Small intestine (tissue), 7 donors: ENCODE data around the gene DDX20. TPM values are rescaled to one million over a fixed set of nuclear protein-coding genes. Genes with fewer than 3 reads are reported as not detected.
A peak's percentile ranks its signal among the peaks of the same experiment; 100 is the strongest.

ENCODE experiments used
- DNase-seq, 2 donors: peaks; one replicate each; pipeline versions ENCODE4 v3.0.0 to v3.0.0-alpha.2; 2013
- FAIRE-seq: peaks from 2 replicates; lab custom pipeline; 2012; peaks lifted over from hg19 to GRCh38; lab: Jason Lieb, UNC
- H3K27ac ChIP-seq, 3 donors: one replicate each; pipeline ENCODE4 v1.5.1; 2013; ENCODE audit warnings: low read length in 2 of 3, mild to moderate bottlenecking in 2 of 3, control low read depth in 1 of 3, inconsistent platforms in 1 of 3, low read depth in 1 of 3, moderate library complexity in 1 of 3
- H3K27me3 ChIP-seq, 3 donors: one replicate each; pipeline ENCODE4 v1.6.1; 2013; ENCODE audit warnings: low read length in 3 of 3, inconsistent platforms in 1 of 3; ENCODE audit not compliant: control insufficient read depth in 3 of 3, insufficient read depth in 3 of 3
- H3K36me3 ChIP-seq, 3 donors: one replicate each; pipeline ENCODE4 v1.6.1; 2013; ENCODE audit warnings: low read length in 3 of 3, inconsistent platforms in 1 of 3, low read depth in 1 of 3, mild to moderate bottlenecking in 1 of 3, moderate library complexity in 1 of 3; ENCODE audit not compliant: control insufficient read depth in 3 of 3, insufficient read depth in 2 of 3
- H3K4me1 ChIP-seq, 3 donors: one replicate each; pipeline ENCODE4 v1.6.1; 2013; ENCODE audit warnings: low read length in 2 of 3, inconsistent platforms in 1 of 3, low read depth in 1 of 3, mild to moderate bottlenecking in 1 of 3, moderate library complexity in 1 of 3; ENCODE audit not compliant: control insufficient read depth in 3 of 3, insufficient read depth in 2 of 3
- H3K4me3 ChIP-seq, 3 donors: one replicate each; pipeline ENCODE4 v1.5.1; 2013; ENCODE audit warnings: low read length in 3 of 3, control low read depth in 1 of 3, inconsistent platforms in 1 of 3, low read depth in 1 of 3, mild to moderate bottlenecking in 1 of 3, moderate library complexity in 1 of 3
- H3K9me3 ChIP-seq, 2 donors: one replicate each; pipeline ENCODE4 v1.6.1; 2013; ENCODE audit warnings: low read depth in 1 of 2, low read length in 1 of 2; ENCODE audit not compliant: control insufficient read depth in 2 of 2, insufficient read depth in 1 of 2
- WGBS, 3 donors: extraction: QIAGEN DNeasy Blood & Tissue Kit; methylation state at CpG; one replicate each; pipeline ENCODE4 v1.1.7; 2013; 5-methylcytosine and 5-hydroxymethylcytosine counted together
- polyA plus RNA-seq, 4 donors: library from polyadenylated mRNA; stranded (reverse) in 3 of 4; unstranded in 1 of 4; fragments of 200-250 nt in 3 of 4; fragments of 120-200 nt in 1 of 4; gene quantifications; one replicate each; pipeline versions ENCODE4 v1.2.1 to v1.2.3, GENCODE V29; 2013
- donor health status: healthy with polysubstance abuse.
- donor health status: control.
- donor health status: control.
- donor health status: Bipolar disorder and iron deficiency.
- donor health status: healthy.

DDX20 gene
- polyA plus RNA-seq, 4 donors: 3.0 to 12.5 (median 4.9) TPM

DNA sequence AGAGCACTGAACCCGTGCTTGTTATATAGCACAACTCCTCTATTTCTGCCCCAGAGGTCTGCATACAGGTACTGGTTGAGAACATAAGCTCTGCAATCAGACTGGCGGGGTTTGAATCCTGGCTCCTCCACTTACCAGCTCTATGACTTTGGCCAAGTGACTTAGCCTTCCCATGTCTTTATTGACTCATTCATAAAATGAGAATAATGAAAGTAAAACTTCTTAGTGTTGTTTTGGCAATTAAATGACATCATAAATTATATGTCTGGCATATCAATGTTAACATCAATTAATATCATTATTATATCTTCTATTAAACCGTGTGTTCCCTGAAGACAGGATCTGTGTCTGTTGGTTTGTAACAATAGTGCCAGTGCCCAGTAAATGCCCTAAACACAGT lies 20.8 kb upstream of the DDX20 start:
- Histone ChIP-seq H3K27me3 (peaks cover 0 to 8% (median 0%) of the 10 kb centered on the region in 3 donors), H3K4me3 (no peak overlapping the region), H3K27ac (no peak overlapping the region), H3K36me3 (peaks cover 0 to 6% (median 0%) of the 10 kb centered on the region in 3 donors), H3K4me1 (peaks cover 0 to 25% (median 4%) of the 10 kb centered on the region in 3 donors), H3K9me3 (no peaks in the 10 kb centered on the region)
- DNase-seq (no peak), FAIRE-seq (no peak)
- 66 to 76% (median 74%) methylated on average over 3 of the region's 3 CpGs for WGBS, 3 donors

- no peaks in the 10 kb centered on the region for H3K9me3 ChIP-seq
- peaks cover 0 to 6% (median 0%) of the 10 kb centered on the region in 3 donors for H3K36me3 ChIP-seq
- 88 to 93% (median 93%) methylated on average over 4 of the region's 4 CpGs for WGBS, 3 donors
- H3K4me3 ChIP-seq: no peak overlapping the region
- H3K27ac ChIP-seq: no peak overlapping the region
- H3K4me1 ChIP-seq: peaks cover 0 to 28% (median 4%) of the 10 kb centered on the region in 3 donors
- H3K27me3 ChIP-seq: peaks cover 0 to 13% (median 0%) of the 10 kb centered on the region in 3 donors
- no peak for DNase-seq
- no peak for FAIRE-seq
Measured at GRCh38 chr1:111735321-111735720, 20.4 kb upstream of the DDX20 start.

DNA sequence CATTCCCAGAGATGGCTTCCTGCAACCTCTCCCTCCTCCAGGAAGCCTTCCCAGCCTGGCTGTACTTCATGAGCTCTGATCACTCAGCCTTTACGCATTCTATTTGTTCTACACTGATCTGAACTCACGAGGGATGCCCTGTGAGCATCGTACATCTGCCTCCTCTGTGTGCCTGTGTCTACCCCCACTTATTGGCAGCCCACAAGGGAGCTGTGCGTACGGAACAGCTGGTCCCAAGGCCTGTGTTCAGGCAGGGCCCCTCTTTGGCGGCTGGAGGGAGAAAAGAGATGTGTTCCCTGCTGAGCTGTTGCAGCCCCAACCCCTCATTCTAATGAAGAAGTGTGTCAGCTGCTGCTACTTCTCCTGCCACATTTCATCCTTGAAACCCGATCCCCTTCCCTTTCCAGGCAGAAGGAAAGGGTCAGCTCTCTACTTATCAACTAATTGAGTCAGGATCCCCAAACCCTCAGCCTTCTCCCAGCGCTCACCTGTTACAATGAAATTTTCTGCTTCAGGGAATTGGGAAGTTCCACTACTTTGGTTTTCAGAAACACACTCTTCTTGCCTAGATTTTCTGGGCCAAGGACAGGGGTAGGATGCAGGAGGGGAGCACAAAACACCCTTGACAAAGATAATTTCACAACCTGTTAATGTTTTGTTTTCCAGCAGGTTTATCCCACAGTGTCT lies 19.7 kb upstream of the DDX20 start:
- no peak for DNase-seq
- peaks cover 0 to 31% (median 4%) of the 10 kb centered on the region in 3 donors for H3K4me1 ChIP-seq
- WGBS, 3 donors: 85 to 90% (median 89%) methylated on average over 8 of the region's 8 CpGs
- H3K27me3 ChIP-seq: peaks cover 0 to 19% (median 0%) of the 10 kb centered on the region in 3 donors
- H3K9me3 ChIP-seq: no peaks in the 10 kb centered on the region
- no peak for FAIRE-seq
- no peak overlapping the region for H3K4me3 ChIP-seq
- H3K36me3 ChIP-seq: peaks cover 0 to 6% (median 0%) of the 10 kb centered on the region in 3 donors
- H3K27ac ChIP-seq: no peak overlapping the region

DNA sequence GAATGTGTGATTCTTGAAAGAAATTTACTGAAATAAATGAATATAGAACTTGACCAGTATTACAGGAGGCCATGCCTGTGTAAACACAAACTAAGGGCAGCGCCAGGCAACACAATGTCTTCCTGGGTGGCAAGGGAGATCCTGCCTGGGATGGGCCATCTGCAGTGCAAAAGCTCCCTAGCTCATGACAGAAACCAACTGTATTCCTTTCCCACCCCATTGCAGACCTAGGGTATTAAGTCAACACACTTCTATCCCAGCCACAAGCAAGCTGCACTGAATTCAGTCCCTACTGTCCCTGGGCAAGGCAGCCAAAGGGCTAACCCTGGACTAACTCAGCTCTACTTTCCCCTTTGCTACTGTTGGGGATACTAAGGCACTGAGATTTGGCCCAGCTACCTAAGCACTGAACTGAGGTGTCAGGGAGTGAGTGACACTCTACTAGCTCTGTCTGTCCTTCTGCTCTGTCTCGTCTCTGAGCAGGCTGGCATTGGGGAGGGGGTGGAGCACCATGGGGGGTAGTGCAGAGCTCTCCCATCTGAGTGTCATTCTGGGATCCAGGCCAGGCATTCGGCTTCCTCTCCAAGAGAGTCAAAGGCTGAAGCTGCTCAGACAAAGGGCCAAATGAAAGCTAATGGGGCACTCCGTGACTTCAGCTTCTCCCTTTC lies 19.0 kb upstream of the DDX20 start:
- H3K9me3 ChIP-seq: no peaks in the 10 kb centered on the region
- DNase-seq (no peak), FAIRE-seq (no peak)
- peaks cover 0 to 6% (median 0%) of the 10 kb centered on the region in 3 donors for H3K36me3 ChIP-seq
- H3K27ac ChIP-seq: no peak overlapping the region
- peaks cover 0 to 25% (median 0%) of the 10 kb centered on the region in 3 donors for H3K27me3 ChIP-seq
- H3K4me1 ChIP-seq: peaks cover 0 to 31% (median 4%) of the 10 kb centered on the region in 3 donors
- 62 to 76% (median 69%) methylated on average over 4 of the region's 4 CpGs for WGBS, 3 donors
- H3K4me3 ChIP-seq: peak overlapping the region in 1 of 3 donors; percentile 11

- H3K4me1 ChIP-seq: peaks cover 0 to 31% (median 4%) of the 10 kb centered on the region in 3 donors
- peak overlapping the region in 2 of 3 donors; percentile 36 to 81 for H3K27ac ChIP-seq
- H3K9me3 ChIP-seq: no peaks in the 10 kb centered on the region
- peak overlapping the region in 1 of 3 donors; percentile 63 for H3K4me3 ChIP-seq
- 54 to 63% (median 55%) methylated on average over 8 of the region's 8 CpGs for WGBS, 3 donors
- peaks cover 0 to 2% (median 0%) of the 10 kb centered on the region in 3 donors for H3K36me3 ChIP-seq
- H3K27me3 ChIP-seq: peaks cover 0 to 25% (median 0%) of the 10 kb centered on the region in 3 donors
- DNase-seq (peak in 1 of 2 donors; percentile 50), FAIRE-seq (no peak)
Measured at GRCh38 chr1:111737216-111738132, 18.2 kb upstream of the DDX20 start.

DNA sequence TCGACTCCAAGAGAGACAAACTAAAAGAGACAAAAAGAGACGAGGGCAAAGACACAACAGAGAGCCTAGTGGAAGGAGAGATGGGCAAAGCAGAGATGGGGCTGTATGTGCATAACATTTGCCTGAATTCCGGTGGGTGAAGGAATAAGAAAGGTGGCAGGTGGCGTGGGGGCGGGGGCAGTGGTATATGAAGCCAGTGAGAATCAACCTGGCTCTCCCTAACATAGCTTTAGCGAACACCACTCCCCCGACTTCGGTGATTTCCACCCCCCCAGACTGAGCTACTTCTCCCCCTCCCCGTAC lies 17.6 kb upstream of the DDX20 start:
- DNase-seq (no peak), FAIRE-seq (no peak)
- Histone ChIP-seq H3K4me3 (peak overlapping the region; percentile 52 to 63 (median 58)), H3K27ac (peak overlapping the region in 2 of 3 donors; percentile 76 to 81), H3K27me3 (peaks cover 0 to 28% (median 0%) of the 10 kb centered on the region in 3 donors), H3K36me3 (peaks cover 0 to 2% (median 0%) of the 10 kb centered on the region in 3 donors), H3K9me3 (no peaks in the 10 kb centered on the region), H3K4me1 (peaks cover 0 to 30% (median 4%) of the 10 kb centered on the region in 3 donors)
- 9 to 24% (median 18%) methylated on average over 9 of the region's 9 CpGs for WGBS, 3 donors

DNA sequence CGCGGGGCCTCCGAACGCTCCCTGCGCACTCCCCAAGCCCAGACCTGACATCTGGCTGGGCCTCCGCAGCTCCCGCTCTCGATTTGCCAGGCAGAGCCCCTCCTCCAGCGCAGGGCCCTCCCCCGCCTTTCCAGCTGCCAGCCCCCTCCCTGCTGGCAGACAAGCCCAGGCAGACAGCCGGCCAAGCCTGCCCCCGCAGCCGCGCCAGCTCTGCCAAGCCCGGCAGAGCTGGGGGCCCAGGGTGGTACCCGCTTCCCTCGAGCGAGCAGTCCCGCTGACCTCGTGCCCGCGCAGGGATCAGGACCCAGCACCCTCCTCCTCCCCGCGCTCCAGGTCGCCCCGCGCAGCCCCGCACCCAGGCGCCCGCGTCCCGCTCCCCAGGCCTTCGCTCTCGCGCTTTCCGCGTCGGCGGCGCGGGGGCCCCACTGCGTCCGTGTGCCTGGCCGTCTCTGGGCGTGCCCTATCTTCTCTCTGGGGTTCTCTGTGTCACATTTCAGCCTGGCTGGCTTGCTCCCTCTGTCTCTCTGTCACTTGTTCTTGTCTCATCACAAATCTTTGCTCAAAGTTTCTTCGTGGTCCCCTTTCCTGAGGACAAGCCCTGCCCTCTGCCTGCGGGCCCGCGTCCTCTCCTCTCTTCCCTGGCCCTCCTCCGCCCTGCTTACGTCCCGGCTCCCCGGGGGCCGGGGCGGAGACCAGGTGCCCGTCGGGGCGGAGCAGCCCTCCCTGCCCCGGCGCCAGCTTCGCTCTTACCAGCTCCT lies 17.1 kb upstream of the DDX20 start:
- FAIRE-seq (no peak), DNase-seq (peak; percentile 61 to 73)
- Histone ChIP-seq H3K27ac (peak overlapping the region; percentile 38 to 81 (median 76)), H3K36me3 (peaks cover 0 to 2% (median 0%) of the 10 kb centered on the region in 3 donors), H3K27me3 (peaks cover 0 to 28% (median 0%) of the 10 kb centered on the region in 3 donors), H3K4me1 (peaks cover 0 to 25% (median 4%) of the 10 kb centered on the region in 3 donors), H3K9me3 (no peaks in the 10 kb centered on the region), H3K4me3 (peak overlapping the region; percentile 52 to 63 (median 58))
- 0 to 1% (median 1%) methylated on average over 45 to 61 of the region's 61 CpGs for WGBS, 3 donors
